Neural progenitor cell (in vitro differentiated cells): ENCODE measurements around the gene TBC1D2B.

Source experiments
- CTCF ChIP-seq: fragments of 200-600 bp; sonication (generic); IDR thresholded peaks from 2 replicates; pipeline ENCODE4 v1.5.1; 2017; ENCODE audit warnings: antibody characterized with exemption, mild to moderate bottlenecking
- EZH2 ChIP-seq: fragments of 200-600 bp; sonication (generic); IDR thresholded peaks from 2 replicates; pipeline ENCODE4 v1.6.1; 2017; ENCODE audit warnings: antibody characterized with exemption, mild to moderate bottlenecking, moderate library complexity
- EZH2phosphoT487 ChIP-seq: fragments of 200-600 bp; sonication (generic); IDR thresholded peaks from 2 replicates; pipeline ENCODE4 v1.6.1; 2017; ENCODE audit warnings: antibody characterized with exemption

- TF ChIP-seq CTCF (no peak), EZH2 (no peak), EZH2phosphoT487 (no peak)
These were observed 78.0 kb downstream of the TBC1D2B start for GRCh38 chr15:77999486-77999885.
